Breast epithelium (tissue), 4 donors: ENCODE data around the gene LSS. TPM values are rescaled to one million over a fixed set of nuclear protein-coding genes. Genes with fewer than 3 reads are reported as not detected.
"Not testable (repeated sequence)": the region's sequence is repeated elsewhere in the genome, so short reads cannot be mapped to it uniquely, and the experiment has no call there.

ENCODE experiments used
- DNase-seq, 2 donors: peaks; one replicate each; pipeline ENCODE4 v3.0.0-alpha.2; 2019; ENCODE audit warnings: low spot score in 2 of 2
- H3K27ac ChIP-seq, 2 donors: fragments of 200-600 bp; sonication (generic) in 1 of 2; one replicate each; pipeline ENCODE4 v1.5.1; 2016 to 2019; ENCODE audit warnings: mild to moderate bottlenecking in 1 of 2
- H3K27me3 ChIP-seq, 2 donors: fragments of 200-600 bp; sonication (generic) in 1 of 2; one replicate each; pipeline versions ENCODE4 v1.5.1 to v1.6.0; 2017 to 2019; ENCODE audit warnings: control low read depth in 1 of 2, mild to moderate bottlenecking in 1 of 2
- H3K36me3 ChIP-seq: fragments of 200-600 bp; one replicate; pipeline ENCODE4 v1.5.1; 2019
- H3K4me1 ChIP-seq, 2 donors: fragments of 200-600 bp; sonication (generic); one replicate each; pipeline ENCODE4 v1.5.1; 2016 to 2019; ENCODE audit warnings: control low read depth in 1 of 2
- H3K4me3 ChIP-seq, 3 donors: fragments of 200-600 bp; sonication (generic); 1 replicate in 2 of 3; 2 replicates in 1 of 3; pipeline ENCODE4 v1.5.1; 2016 to 2019; ENCODE audit warnings: mild to moderate bottlenecking in 3 of 3, moderate library complexity in 2 of 3
- H3K9me3 ChIP-seq, 2 donors: fragments of 200-600 bp; sonication (generic) in 1 of 2; one replicate each; pipeline ENCODE4 v1.5.1; 2016 to 2019; ENCODE audit warnings: control low read depth in 1 of 2
- POLR2A ChIP-seq: fragments of 450-650 bp; IDR thresholded peaks from one replicate; pipeline ENCODE4 v1.6.1; 2016; ENCODE audit warnings: antibody characterized with exemption, mild to moderate bottlenecking, moderate library complexity
- POLR2AphosphoS5 ChIP-seq, 3 donors: sonication (generic); formaldehyde crosslinking; IDR thresholded peaks; one replicate each; pipeline ENCODE4 v1.6.1; 2017; ENCODE audit warnings: antibody characterized with exemption in 3 of 3
- intact Hi-C: fragments of 100-400 bp; cut with DNase I; formaldehyde crosslinking; loops from one replicate; pipeline ENCODE4 v1.15.1; 2023; ENCODE audit warnings: low total_unique reads
- total RNA-seq, 3 donors: library from RNA; depleted of rRNA; stranded (reverse); fragments of >200 nt; gene quantifications; one replicate each; pipeline ENCODE4 v1.1.0, GENCODE V29; 2016
- TF ChIP-seq, protein P1 (sequence below), 3 donors: fragments of 450-650 bp; IDR thresholded peaks; one replicate each; pipeline ENCODE4 v1.5.1; 2016 to 2017; ENCODE audit warnings: antibody characterized with exemption in 3 of 3, mild to moderate bottlenecking in 3 of 3, moderate library complexity in 3 of 3

LSS gene
- total RNA-seq, 3 donors from 2014 or later = 41.4 to 144 (median 56.4) TPM

DNA sequence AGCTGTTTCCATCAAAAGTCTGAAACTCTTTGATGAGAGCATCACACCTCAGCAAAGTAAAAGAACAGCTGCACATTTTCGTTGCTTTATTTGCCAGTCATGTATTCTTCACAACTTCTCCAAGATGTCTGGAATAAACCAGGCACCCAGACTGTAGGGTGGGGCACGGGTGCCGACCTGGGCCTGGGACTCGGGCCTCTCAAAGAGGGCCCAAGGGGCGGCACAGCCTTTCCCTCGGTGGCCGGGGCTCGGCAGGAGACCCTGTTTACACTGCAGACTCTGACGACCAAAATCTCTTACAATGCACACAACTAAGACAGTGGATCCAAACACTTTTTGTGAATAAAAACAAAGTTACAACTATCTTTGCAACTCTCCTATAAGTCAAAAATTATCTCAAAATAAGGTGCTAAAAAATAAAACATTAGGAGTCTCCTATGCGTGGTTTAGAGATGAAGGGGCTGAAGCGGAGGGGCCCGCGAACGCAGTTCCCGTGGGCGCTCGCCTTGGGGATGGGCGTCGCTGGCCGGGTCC, 696 bp downstream of the LSS start:
- no peaks in the 10 kb centered on the region for H3K9me3 ChIP-seq
- TF ChIP-seq, protein P1, sequence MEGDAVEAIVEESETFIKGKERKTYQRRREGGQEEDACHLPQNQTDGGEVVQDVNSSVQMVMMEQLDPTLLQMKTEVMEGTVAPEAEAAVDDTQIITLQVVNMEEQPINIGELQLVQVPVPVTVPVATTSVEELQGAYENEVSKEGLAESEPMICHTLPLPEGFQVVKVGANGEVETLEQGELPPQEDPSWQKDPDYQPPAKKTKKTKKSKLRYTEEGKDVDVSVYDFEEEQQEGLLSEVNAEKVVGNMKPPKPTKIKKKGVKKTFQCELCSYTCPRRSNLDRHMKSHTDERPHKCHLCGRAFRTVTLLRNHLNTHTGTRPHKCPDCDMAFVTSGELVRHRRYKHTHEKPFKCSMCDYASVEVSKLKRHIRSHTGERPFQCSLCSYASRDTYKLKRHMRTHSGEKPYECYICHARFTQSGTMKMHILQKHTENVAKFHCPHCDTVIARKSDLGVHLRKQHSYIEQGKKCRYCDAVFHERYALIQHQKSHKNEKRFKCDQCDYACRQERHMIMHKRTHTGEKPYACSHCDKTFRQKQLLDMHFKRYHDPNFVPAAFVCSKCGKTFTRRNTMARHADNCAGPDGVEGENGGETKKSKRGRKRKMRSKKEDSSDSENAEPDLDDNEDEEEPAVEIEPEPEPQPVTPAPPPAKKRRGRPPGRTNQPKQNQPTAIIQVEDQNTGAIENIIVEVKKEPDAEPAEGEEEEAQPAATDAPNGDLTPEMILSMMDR (IDR thresholded peaks at IDR 0.05) = no peak
- TF ChIP-seq POLR2A (no peak), POLR2AphosphoS5 (IDR thresholded peaks at IDR 0.05) (no peak)
- H3K27me3 ChIP-seq = no peaks in the 10 kb centered on the region
- peak overlapping the region; percentile 94 to 95 (median 94) for H3K4me3 ChIP-seq
- H3K4me1 ChIP-seq = peaks cover 9 to 23% of the 10 kb centered on the region in 2 donors
- no peak for DNase-seq
- no peaks in the 10 kb centered on the region for H3K36me3 ChIP-seq
- peak overlapping the region; percentile 87 to 91 for H3K27ac ChIP-seq
- intact Hi-C loops = no loop called here

- peaks cover 9 to 23% of the 10 kb centered on the region in 2 donors for H3K4me1 ChIP-seq
- H3K4me3 ChIP-seq = peak overlapping the region; percentile 94 to 95 (median 94)
- H3K27ac ChIP-seq = peak overlapping the region; percentile 46 to 91
- TF ChIP-seq, protein P1 (IDR thresholded peaks at IDR 0.05) = no peak
- no peak for TF ChIP-seq POLR2AphosphoS5 (IDR thresholded peaks at IDR 0.05)
- no peak for DNase-seq
- H3K9me3 ChIP-seq = no peaks in the 10 kb centered on the region
- H3K36me3 ChIP-seq = no peaks in the 10 kb centered on the region
- intact Hi-C loops = no loop called here
- no peaks in the 10 kb centered on the region for H3K27me3 ChIP-seq
Measured at GRCh38 chr21:46226920-46227599, 1.5 kb downstream of the LSS start.

DNA sequence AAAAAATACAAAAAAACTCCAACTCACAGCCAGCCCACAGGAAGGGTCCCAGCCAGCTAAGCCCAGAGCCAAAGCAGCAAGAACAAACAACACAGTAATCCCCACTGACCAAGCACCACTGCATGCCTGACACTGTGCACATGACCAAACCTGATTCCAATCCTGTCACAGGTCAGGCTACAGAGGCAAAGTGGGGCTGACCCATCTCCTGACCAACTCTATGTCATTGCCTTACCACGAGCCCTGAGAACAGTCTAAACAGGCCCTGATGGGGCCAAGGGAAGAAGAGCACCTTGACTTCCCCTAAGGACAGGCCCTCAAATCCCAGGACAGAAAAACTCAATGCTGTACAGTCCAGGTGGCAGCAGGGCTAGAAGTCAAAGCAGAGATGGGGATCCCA, 2.4 kb downstream of the LSS start:
- intact Hi-C loops = no loop called here

GRCh38 chr21:46223661-46224060, 4.9 kb downstream of the LSS start:
- H3K36me3 ChIP-seq, H3K4me3 ChIP-seq, DNase-seq, H3K27me3 ChIP-seq, H3K27ac ChIP-seq, intact Hi-C loops, H3K9me3 ChIP-seq: not testable (repeated sequence)
- peaks cover 9 to 19% of the 10 kb centered on the region in 2 donors for H3K4me1 ChIP-seq

More for the DNA sequence above, 2.4 kb downstream of the LSS start:
- no peak for DNase-seq
- Histone ChIP-seq H3K9me3 (no peaks in the 10 kb centered on the region), H3K27ac (peak overlapping the region; percentile 46 to 70), H3K4me3 (no peak overlapping the region), H3K36me3 (no peaks in the 10 kb centered on the region), H3K27me3 (no peaks in the 10 kb centered on the region), H3K4me1 (peaks cover 9 to 23% of the 10 kb centered on the region in 2 donors)
- TF ChIP-seq, protein P1 (IDR thresholded peaks at IDR 0.05) = no peak
- peak in 1 of 3 donors; percentile 19 for TF ChIP-seq POLR2AphosphoS5 (IDR thresholded peaks at IDR 0.05)

- Histone ChIP-seq H3K27ac (no peak overlapping the region), H3K9me3 (no peaks in the 10 kb centered on the region), H3K36me3 (no peaks in the 10 kb centered on the region), H3K4me3 (no peak overlapping the region), H3K27me3 (no peaks in the 10 kb centered on the region), H3K4me1 (peaks cover 9 to 19% of the 10 kb centered on the region in 2 donors)
- intact Hi-C loops = no loop called here
- TF ChIP-seq, protein P1 (IDR thresholded peaks at IDR 0.05) = no peak
- TF ChIP-seq POLR2AphosphoS5 (IDR thresholded peaks at IDR 0.05) (no peak), POLR2A (no peak)
- no peak for DNase-seq
Measured at GRCh38 chr21:46223217-46223616, 5.4 kb downstream of the LSS start.
